ENCODE measurements around the gene TFB1M.

TFB1M gene

GRCh38 chr6:155290491-155290890, 23.8 kb downstream of the TFB1M start:
- no peak for TF ChIP-seq CTCF (IDR thresholded peaks at IDR 0.05; ENCODE audit: low read depth, low read length)
- H3K4me3 ChIP-seq (ENCODE audit: low read depth, low read length), result no peak overlapping the region

- TF ChIP-seq CTCF (IDR thresholded peaks at IDR 0.05; ENCODE audit: low read depth, low read length), result no peak
- no peak overlapping the region for H3K4me3 ChIP-seq (ENCODE audit: low read depth, low read length)
Observed at GRCh38 chr6:155287762-155288161, 26.5 kb downstream of the TFB1M start.

- no peak overlapping the region for H3K4me3 ChIP-seq (ENCODE audit: low read depth, low read length)
- TF ChIP-seq CTCF (IDR thresholded peaks at IDR 0.05; ENCODE audit: low read depth, low read length), result no peak
Observed at GRCh38 chr6:155284775-155285174, 29.5 kb downstream of the TFB1M start.

- H3K4me3 ChIP-seq (ENCODE audit: low read depth, low read length), result no peak overlapping the region
- no peak for TF ChIP-seq CTCF (IDR thresholded peaks at IDR 0.05; ENCODE audit: low read depth, low read length)
Observed at GRCh38 chr6:155278319-155279049, 35.8 kb downstream of the TFB1M start.

- no peak overlapping the region for H3K4me3 ChIP-seq (ENCODE audit: low read depth, low read length)
- TF ChIP-seq CTCF (IDR thresholded peaks at IDR 0.05; ENCODE audit: low read depth, low read length), result no peak
Observed at GRCh38 chr6:155276638-155277037, 37.6 kb downstream of the TFB1M start.

- TF ChIP-seq CTCF (IDR thresholded peaks at IDR 0.05; ENCODE audit: low read depth, low read length), result no peak
- no peak overlapping the region for H3K4me3 ChIP-seq (ENCODE audit: low read depth, low read length)
Observed at GRCh38 chr6:155275808-155276480, 38.3 kb downstream of the TFB1M start.

GRCh38 chr6:155274533-155274932, 39.8 kb downstream of the TFB1M start:
- TF ChIP-seq CTCF (IDR thresholded peaks at IDR 0.05; ENCODE audit: low read depth, low read length), result no peak
- H3K4me3 ChIP-seq (ENCODE audit: low read depth, low read length), result no peak overlapping the region
